ENCODE measurements around the gene HSD3B7.

DNA sequence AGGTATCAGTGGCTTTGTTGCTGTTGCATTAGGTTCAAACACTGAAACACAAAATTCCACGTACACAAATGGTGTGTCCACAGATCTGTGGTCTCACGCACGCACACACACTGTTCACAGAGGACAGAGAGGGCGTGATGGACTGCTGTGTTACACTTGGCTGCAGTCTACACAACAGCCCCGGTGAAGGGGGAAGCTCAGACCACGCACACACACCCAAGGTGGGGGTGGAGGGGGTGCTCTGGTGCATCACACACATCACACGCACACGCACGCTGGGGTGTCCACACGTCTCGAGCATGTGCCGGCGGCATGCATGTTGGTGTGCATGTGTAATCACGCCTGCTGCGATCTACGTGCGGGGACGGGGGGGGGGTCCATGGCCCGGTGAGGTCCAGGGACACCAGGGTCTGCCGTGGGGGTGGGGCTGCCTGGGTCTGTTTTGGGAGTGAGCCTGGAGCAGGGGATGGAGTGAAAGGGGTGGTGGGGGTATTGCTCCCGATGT, 7.3 kb downstream of the HSD3B7 start:
- TF ChIP-seq ZNF274 (IDR thresholded peaks at IDR 0.05; ENCODE audit: low read depth, low read length) (no peak), YY1 (IDR thresholded peaks at IDR 0.05; ENCODE audit: insufficient read depth, insufficient read length) (no peak), SUZ12 (IDR thresholded peaks at IDR 0.05; ENCODE audit: extremely low read depth, insufficient read depth, insufficient read length) (no peak)

Data from NT2/D1 (cell line).